Measurements from ENCODE around the gene SAP130. TPM values are rescaled to one million over a fixed set of nuclear protein-coding genes. Genes with fewer than 3 reads are reported as not detected.

The SAP130 gene
- polyA plus RNA-seq, 1 donor (not counting 4 experiments of a cell fraction or from before 2014, with no cell fraction given) = 11.6 TPM

GRCh38 chr2:127927384-127927783, 100.5 kb downstream of the SAP130 start:
- Histone ChIP-seq H3K27me3 (ENCODE audit: control insufficient read depth, extremely low read depth, insufficient read depth, low read length) (peaks cover 8% of the 10 kb centered on the region), H2AFZ (ENCODE audit: control insufficient read depth, low read length) (no peak overlapping the region), H3K27ac (ENCODE audit: control insufficient read depth, insufficient read depth, low read length) (no peak overlapping the region), H4K20me1 (ENCODE audit: control insufficient read depth, extremely low read depth, insufficient read depth, low read length) (no peaks in the 10 kb centered on the region), H3K9me3 (ENCODE audit: control insufficient read depth, low read depth, low read length) (no peaks in the 10 kb centered on the region), H3K36me3 (ENCODE audit: control insufficient read depth in 2 of 2, extremely low read depth in 1 of 2, insufficient read depth in 2 of 2, low read length in 2 of 2) (no peaks in the 10 kb centered on the region), H3K4me2 (ENCODE audit: control insufficient read depth, extremely low read depth, insufficient read depth, low read depth, low read length) (no peak overlapping the region), H3K9me1 (ENCODE audit: control insufficient read depth, extremely low read depth, insufficient read depth, low read length) (no peaks in the 10 kb centered on the region), H3K4me1 (ENCODE audit: control insufficient read depth, extremely low read depth, insufficient read depth, low read length) (peaks cover 3% of the 10 kb centered on the region), H3K9ac (ENCODE audit: control insufficient read depth, extremely low read depth, insufficient read depth, low read length) (no peak overlapping the region), H3K79me2 (ENCODE audit: control insufficient read depth, insufficient read depth, low read length) (no peaks in the 10 kb centered on the region), H3K4me3 (ENCODE audit: control insufficient read depth in 2 of 3, extremely low read depth in 1 of 3, insufficient read depth in 2 of 3, low read depth in 1 of 3, low read length in 3 of 3) (no peak overlapping the region)
- dilution Hi-C loops (cut with MboI; ENCODE audit: extremely low pct_ligation_motif_present, low sequenced_read_pairs) = no loop called here
- DNase-seq (ENCODE audit: low read depth, low spot score) (no peak), FAIRE-seq (no peak)
- TF ChIP-seq EZH2 (IDR thresholded peaks at IDR 0.05; ENCODE audit: low read length) = no peak
- TF ChIP-seq CTCF (optimal IDR thresholded peaks at IDR 0.05 in 1 of 3, IDR thresholded peaks at IDR 0.05 in 1 of 3, conservative IDR thresholded peaks at IDR 0.05 in 1 of 3; ENCODE audit: extremely low read depth in 1 of 3, insufficient read depth in 2 of 3, low read length in 3 of 3) = no peak

GRCh38 chr2:127917916-127918315, 109.9 kb downstream of the SAP130 start:
- Histone ChIP-seq H3K9me1 (ENCODE audit: control insufficient read depth, extremely low read depth, insufficient read depth, low read length) (no peaks in the 10 kb centered on the region), H3K27me3 (ENCODE audit: control insufficient read depth, extremely low read depth, insufficient read depth, low read length) (no peaks in the 10 kb centered on the region), H2AFZ (ENCODE audit: control insufficient read depth, low read length) (no peak overlapping the region), H4K20me1 (ENCODE audit: control insufficient read depth, extremely low read depth, insufficient read depth, low read length) (no peaks in the 10 kb centered on the region), H3K9ac (ENCODE audit: control insufficient read depth, extremely low read depth, insufficient read depth, low read length) (no peak overlapping the region), H3K79me2 (ENCODE audit: control insufficient read depth, insufficient read depth, low read length) (no peaks in the 10 kb centered on the region), H3K4me2 (ENCODE audit: control insufficient read depth, extremely low read depth, insufficient read depth, low read depth, low read length) (no peak overlapping the region), H3K36me3 (ENCODE audit: control insufficient read depth in 2 of 2, extremely low read depth in 1 of 2, insufficient read depth in 2 of 2, low read length in 2 of 2) (no peaks in the 10 kb centered on the region), H3K4me1 (ENCODE audit: control insufficient read depth, extremely low read depth, insufficient read depth, low read length) (no peaks in the 10 kb centered on the region), H3K4me3 (ENCODE audit: control insufficient read depth in 2 of 3, extremely low read depth in 1 of 3, insufficient read depth in 2 of 3, low read depth in 1 of 3, low read length in 3 of 3) (no peak overlapping the region), H3K27ac (ENCODE audit: control insufficient read depth, insufficient read depth, low read length) (no peak overlapping the region), H3K9me3 (ENCODE audit: control insufficient read depth, low read depth, low read length) (no peaks in the 10 kb centered on the region)
- DNase-seq (ENCODE audit: low read depth, low spot score) = no peak
- dilution Hi-C loops (cut with MboI; ENCODE audit: extremely low pct_ligation_motif_present, low sequenced_read_pairs) = no loop called here
- FAIRE-seq = no peak
- TF ChIP-seq EZH2 (IDR thresholded peaks at IDR 0.05; ENCODE audit: low read length) (no peak), CTCF (optimal IDR thresholded peaks at IDR 0.05 in 1 of 3, IDR thresholded peaks at IDR 0.05 in 1 of 3, conservative IDR thresholded peaks at IDR 0.05 in 1 of 3; ENCODE audit: extremely low read depth in 1 of 3, insufficient read depth in 2 of 3, low read length in 3 of 3) (no peak)

Data from keratinocyte (primary cell).